SU-DHL-6 (cell line): ENCODE measurements around the gene ZNF580.

Source experiments
- H2AFZ ChIP-seq: fragments of 200-600 bp; sonication (generic); 2 replicates; pipeline ENCODE4 v1.6.1; 2014; ENCODE audit warnings: low read depth, mild to moderate bottlenecking, moderate library complexity, mixed read lengths, antibody characterized with exemption, low read length; ENCODE audit not compliant: severe bottlenecking
- H3F3A ChIP-seq: fragments of 200-600 bp; shearing (Covaris generic); 2 replicates; pipeline ENCODE4 v1.6.0; 2016; ENCODE audit warnings: antibody characterized with exemption, mild to moderate bottlenecking; ENCODE audit not compliant: insufficient read depth
- H3K27ac ChIP-seq: fragments of 200-600 bp; sonication (generic); 2 replicates; pipeline ENCODE4 v1.5.1; 2016; ENCODE audit warnings: low read depth, mild to moderate bottlenecking, low read length, moderate library complexity, mixed read lengths
- H3K27me3 ChIP-seq: fragments of 200-600 bp; sonication (generic), shearing (Covaris generic); 2 replicates; pipeline ENCODE4 v1.6.0; 2014; ENCODE audit warnings: mild to moderate bottlenecking, low read length
- H3K36me3 ChIP-seq: fragments of 200-600 bp; sonication (generic); 2 replicates; pipeline ENCODE4 v1.6.1; 2014; ENCODE audit warnings: mild to moderate bottlenecking, low read length, mixed read lengths
- H3K4me2 ChIP-seq: fragments of 300-600, 200-600 bp; shearing (Covaris generic), sonication (generic); 2 replicates; pipeline ENCODE4 v1.6.0; 2014; ENCODE audit warnings: low read length, low read depth, mild to moderate bottlenecking; ENCODE audit not compliant: poor library complexity, severe bottlenecking
- H3K4me3 ChIP-seq: fragments of 200-600 bp; sonication (generic); 2 replicates; pipeline ENCODE4 v1.5.1; 2014; ENCODE audit warnings: antibody characterized with exemption, low read length, mild to moderate bottlenecking, mixed read lengths; ENCODE audit not compliant: insufficient read depth, poor library complexity, severe bottlenecking
- H3K79me2 ChIP-seq: fragments of 200-600 bp; sonication (generic); 2 replicates; pipeline ENCODE4 v1.6.1; 2014; ENCODE audit warnings: mild to moderate bottlenecking, low read length, moderate library complexity; ENCODE audit not compliant: insufficient read depth
- H3K9ac ChIP-seq: fragments of 200-600 bp; sonication (generic); 2 replicates; pipeline ENCODE4 v1.7.0; 2014; ENCODE audit warnings: mild to moderate bottlenecking, low read length
- H3K9me2 ChIP-seq: fragments of 200-600 bp; sonication (generic); replicated peaks from 2 replicates; pipeline ENCODE4 v1.6.1; 2014; ENCODE audit warnings: low read length; ENCODE audit not compliant: insufficient read depth
- H3K9me3 ChIP-seq: fragments of 200-600 bp; sonication (generic); 2 replicates; pipeline ENCODE4 v1.6.1; 2014; ENCODE audit warnings: low read length, mixed read lengths; ENCODE audit not compliant: insufficient read depth
- H4K20me1 ChIP-seq: fragments of 200-600 bp; sonication (generic); 2 replicates; pipeline ENCODE4 v1.6.1; 2014; ENCODE audit warnings: low read depth, mild to moderate bottlenecking, antibody characterized with exemption, low read length, moderate library complexity, mixed read lengths
- CTCF ChIP-seq: fragments of 200-600 bp; sonication (generic); IDR thresholded peaks from one replicate; pipeline ENCODE4 v1.5.1; 2017; ENCODE audit warnings: antibody characterized with exemption, mild to moderate bottlenecking, low read length, moderate library complexity; ENCODE audit not compliant: insufficient read depth, poor library complexity, severe bottlenecking
- EZH2phosphoT487 ChIP-seq: fragments of 200-600 bp; sonication (generic), shearing (Covaris generic); conservative IDR thresholded peaks from 2 replicates; pipeline ENCODE4 v1.6.1; 2018; ENCODE audit warnings: mild to moderate bottlenecking, antibody characterized with exemption, low read length, moderate library complexity, mixed read lengths

Gene ZNF580

GRCh38 chr19:55622242-55622969 lies 18.4 kb upstream of the ZNF580 start:
- Histone ChIP-seq H2AFZ (no peak overlapping the region), H4K20me1 (no peaks in the 10 kb centered on the region), H3K9me2 (no peaks in the 10 kb centered on the region), H3F3A (peaks cover 20% of the 10 kb centered on the region), H3K4me2 (no peak overlapping the region), H3K27ac (no peak overlapping the region), H3K36me3 (no peaks in the 10 kb centered on the region), H3K9ac (no peak overlapping the region), H3K79me2 (no peaks in the 10 kb centered on the region), H3K27me3 (no peaks in the 10 kb centered on the region), H3K9me3 (no peaks in the 10 kb centered on the region), H3K4me3 (no peak overlapping the region)
- TF ChIP-seq EZH2phosphoT487 (no peak), CTCF (no peak)

GRCh38 chr19:55623130-55623529 lies 17.7 kb upstream of the ZNF580 start:
- no peak overlapping the region for H3K9ac ChIP-seq
- no peaks in the 10 kb centered on the region for H3K79me2 ChIP-seq
- H3K4me3 ChIP-seq: no peak overlapping the region
- H3K27me3 ChIP-seq: no peaks in the 10 kb centered on the region
- no peak overlapping the region for H2AFZ ChIP-seq
- no peak overlapping the region for H3K27ac ChIP-seq
- H4K20me1 ChIP-seq: no peaks in the 10 kb centered on the region
- H3K4me2 ChIP-seq: no peak overlapping the region
- H3K9me2 ChIP-seq: no peaks in the 10 kb centered on the region
- H3K9me3 ChIP-seq: no peaks in the 10 kb centered on the region
- no peaks in the 10 kb centered on the region for H3K36me3 ChIP-seq
- no peak for TF ChIP-seq EZH2phosphoT487
- no peak for TF ChIP-seq CTCF
- H3F3A ChIP-seq: peaks cover 20% of the 10 kb centered on the region

GRCh38 chr19:55623561-55623960 lies 17.2 kb upstream of the ZNF580 start:
- H3K27ac ChIP-seq: no peak overlapping the region
- peaks cover 20% of the 10 kb centered on the region for H3F3A ChIP-seq
- no peaks in the 10 kb centered on the region for H3K36me3 ChIP-seq
- H3K9ac ChIP-seq: no peak overlapping the region
- no peaks in the 10 kb centered on the region for H3K9me3 ChIP-seq
- no peaks in the 10 kb centered on the region for H4K20me1 ChIP-seq
- peak overlapping the region; percentile 33 for H3K4me2 ChIP-seq
- H3K79me2 ChIP-seq: no peaks in the 10 kb centered on the region
- TF ChIP-seq CTCF (no peak), EZH2phosphoT487 (no peak)
- H2AFZ ChIP-seq: no peak overlapping the region
- no peaks in the 10 kb centered on the region for H3K27me3 ChIP-seq
- no peaks in the 10 kb centered on the region for H3K9me2 ChIP-seq
- H3K4me3 ChIP-seq: peak overlapping the region; percentile 47
